COLO829 (cell line): Measurements from ENCODE around the gene TMEM69.
"Not testable (repeated sequence)": the region's sequence is repeated elsewhere in the genome, so short reads cannot be mapped to it uniquely, and the experiment has no call there.

Experiments used
- DNase-seq: peaks from one replicate; pipeline ENCODE4 v3.0.0; 2012; ENCODE audit warnings: low spot score

Gene TMEM69

GRCh38 chr1:45687754-45688740, at the start of gene TMEM69:
TSS of gene TMEM69 (plus strand) at chr1:45688181. CDS start at chr1:45691069, 2,888 bp downstream.
- DNase-seq = peak; percentile 90

GRCh38 chr1:45640293-45640692, 47.7 kb upstream of the TMEM69 start:
- no peak for DNase-seq

- DNase-seq = no peak
Observed at GRCh38 chr1:45643321-45643720, 44.7 kb upstream of the TMEM69 start.

GRCh38 chr1:45643978-45644377, 44.0 kb upstream of the TMEM69 start:
- DNase-seq = peak; percentile 56

- no peak for DNase-seq
Observed at GRCh38 chr1:45644661-45645060, 43.3 kb upstream of the TMEM69 start.

- DNase-seq = no peak
Observed at GRCh38 chr1:45647248-45648021, 40.5 kb upstream of the TMEM69 start.

- no peak for DNase-seq
Observed at GRCh38 chr1:45654540-45655280, 33.3 kb upstream of the TMEM69 start.

GRCh38 chr1:45656573-45657226, 31.3 kb upstream of the TMEM69 start:
- DNase-seq = no peak

GRCh38 chr1:45658171-45658570, 29.8 kb upstream of the TMEM69 start:
- DNase-seq = no peak

- no peak for DNase-seq
Observed at GRCh38 chr1:45659222-45659621, 28.8 kb upstream of the TMEM69 start.

- no peak for DNase-seq
Observed at GRCh38 chr1:45660336-45660735, 27.6 kb upstream of the TMEM69 start.

- no peak for DNase-seq
Observed at GRCh38 chr1:45666836-45667235, 21.1 kb upstream of the TMEM69 start.

GRCh38 chr1:45667321-45668111, 20.5 kb upstream of the TMEM69 start:
- no peak for DNase-seq

- no peak for DNase-seq
Observed at GRCh38 chr1:45668526-45668925, 19.5 kb upstream of the TMEM69 start.

- DNase-seq = no peak
Observed at GRCh38 chr1:45669379-45669778, 18.6 kb upstream of the TMEM69 start.

- DNase-seq = no peak
Observed at GRCh38 chr1:45669859-45670655, 17.9 kb upstream of the TMEM69 start.

GRCh38 chr1:45673956-45674355, 14.0 kb upstream of the TMEM69 start:
- DNase-seq = no peak

GRCh38 chr1:45674478-45674877, 13.5 kb upstream of the TMEM69 start:
- no peak for DNase-seq

- not testable (repeated sequence) for DNase-seq
Observed at GRCh38 chr1:45676553-45676952, 11.4 kb upstream of the TMEM69 start.

- DNase-seq = no peak
Observed at GRCh38 chr1:45677751-45678245, 10.2 kb upstream of the TMEM69 start.
